Measurements from ENCODE around the gene TPM3. TPM values are rescaled to one million over a fixed set of nuclear protein-coding genes. Genes with fewer than 3 reads are reported as not detected.
"Not testable (repeated sequence)": the region's sequence is repeated elsewhere in the genome, so short reads cannot be mapped to it uniquely, and the experiment has no call there.

Gene TPM3
- total and polyA plus RNA-seq, 7 experiments from 2014 or later = 264 to 718 (median 423) TPM

DNA sequence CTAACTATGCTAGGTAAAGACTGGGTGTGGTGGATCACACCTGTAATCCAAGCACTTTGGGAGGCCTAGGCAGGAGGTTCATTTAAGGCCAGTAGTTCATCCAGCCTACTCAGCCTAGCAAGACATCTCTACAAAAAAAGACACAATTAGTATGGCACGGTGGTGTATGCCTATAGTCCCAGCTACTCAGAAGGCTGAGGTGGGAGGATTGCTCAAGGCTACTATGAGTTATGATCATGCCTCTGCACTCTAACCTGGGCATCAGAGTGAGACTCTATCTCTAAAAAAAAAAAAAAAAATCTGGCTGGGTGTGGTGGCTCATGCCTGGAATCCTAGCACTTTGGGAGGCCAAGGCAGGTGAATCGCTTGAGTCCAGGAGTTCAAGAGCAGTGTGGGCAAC, 58.6 kb downstream of the TPM3 start:
- Mint-ChIP-seq H3K27me3 (no peaks in the 10 kb centered on the region), H3K4me1 (peaks cover 0 to 7% (median 0%) of the 10 kb centered on the region in 7 donors), H3K9me3 (no peaks in the 10 kb centered on the region), H3K36me3 (peaks cover 0 to 1% (median 0%) of the 10 kb centered on the region in 5 donors), H3K4me3 (no peak overlapping the region), H3K27ac (peak overlapping the region in 1 of 9 donors; percentile 28)
- intact Hi-C loops (cut with micrococcal nuclease) = no loop called here
- DNase-seq = no peak
- Histone ChIP-seq H3K4me3 (ENCODE audit: low read length) (no peak overlapping the region), H3K9me3 (ENCODE audit: control insufficient read depth in 2 of 3, low read length in 3 of 3) (no peaks in the 10 kb centered on the region), H3K27me3 (ENCODE audit: control insufficient read depth in 2 of 2, insufficient read depth in 2 of 2, low read length in 2 of 2) (no peaks in the 10 kb centered on the region), H3K27ac (ENCODE audit: low read depth, low read length) (no peak overlapping the region), H3K4me1 (ENCODE audit: control insufficient read depth in 2 of 2, insufficient read depth in 2 of 2, low read length in 2 of 2) (no peaks in the 10 kb centered on the region), H3K36me3 (ENCODE audit: control insufficient read depth in 2 of 3, insufficient read depth in 3 of 3, low read length in 3 of 3) (no peaks in the 10 kb centered on the region)
- ATAC-seq = no peak
- POLR2A ChIA-PET = interaction anchor here (0.6 kb wide), 1 partner anchor 133 kb away, joined by 6 read pairs; no protein-coding TSS in a partner anchor
- CTCF ChIA-PET = interaction anchor here (0.7 kb wide), 1 partner anchor 1642 kb away, joined by 4 read pairs; no protein-coding TSS in a partner anchor

DNA sequence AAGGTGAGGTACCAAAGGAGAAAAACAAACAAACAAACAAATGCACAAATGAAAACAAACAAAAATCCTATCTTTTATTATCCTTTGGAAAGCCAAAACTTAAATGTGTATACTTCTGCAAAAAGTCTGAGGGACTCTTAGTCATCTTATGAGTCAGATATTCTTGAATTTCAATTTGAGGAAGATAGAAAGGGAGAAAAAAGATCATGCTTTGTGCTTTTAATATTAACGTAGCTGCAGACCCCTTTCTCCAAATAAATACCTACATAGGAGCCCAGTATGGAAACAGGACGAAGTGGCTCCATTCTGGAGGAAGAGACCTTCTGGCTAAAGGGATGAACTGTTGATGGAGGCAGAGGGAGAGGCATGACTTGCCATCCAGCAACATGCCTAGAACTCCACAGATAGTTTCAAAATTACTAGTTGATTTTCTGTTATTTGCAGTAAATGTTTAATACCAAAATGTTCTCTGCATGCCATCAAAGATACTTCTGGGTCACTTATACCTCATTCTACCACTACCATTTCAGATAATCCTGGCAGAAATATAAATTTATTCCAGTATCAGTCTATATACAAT, 62.4 kb downstream of the TPM3 start:
- ChIA-PET CTCF (interaction anchor here (0.7 kb wide), 1 partner anchor 1096 kb away, joined by 3 read pairs; no protein-coding TSS in a partner anchor), POLR2A (no interaction called here)
- ATAC-seq (peak; percentile 32), DNase-seq (no peak)
- Histone ChIP-seq H3K9me3 (ENCODE audit: control insufficient read depth in 2 of 3, low read length in 3 of 3) (no peaks in the 10 kb centered on the region), H3K27ac (ENCODE audit: low read depth, low read length) (no peak overlapping the region), H3K27me3 (ENCODE audit: control insufficient read depth in 2 of 2, insufficient read depth in 2 of 2, low read length in 2 of 2) (no peaks in the 10 kb centered on the region), H3K4me3 (ENCODE audit: low read length) (no peak overlapping the region), H3K4me1 (ENCODE audit: control insufficient read depth in 2 of 2, insufficient read depth in 2 of 2, low read length in 2 of 2) (no peaks in the 10 kb centered on the region), H3K36me3 (ENCODE audit: control insufficient read depth in 2 of 3, insufficient read depth in 3 of 3, low read length in 3 of 3) (no peaks in the 10 kb centered on the region)
- H3K27ac Mint-ChIP-seq = no peak overlapping the region
- H3K4me1 Mint-ChIP-seq = peaks cover 0 to 7% (median 0%) of the 10 kb centered on the region in 7 donors
- peaks cover 0 to 1% (median 0%) of the 10 kb centered on the region in 5 donors for H3K36me3 Mint-ChIP-seq
- H3K4me3 Mint-ChIP-seq = no peak overlapping the region
- no peaks in the 10 kb centered on the region for H3K9me3 Mint-ChIP-seq
- H3K27me3 Mint-ChIP-seq = peaks cover 0 to 1% (median 0%) of the 10 kb centered on the region in 5 donors
- intact Hi-C loops (cut with micrococcal nuclease) = no loop called here

DNA sequence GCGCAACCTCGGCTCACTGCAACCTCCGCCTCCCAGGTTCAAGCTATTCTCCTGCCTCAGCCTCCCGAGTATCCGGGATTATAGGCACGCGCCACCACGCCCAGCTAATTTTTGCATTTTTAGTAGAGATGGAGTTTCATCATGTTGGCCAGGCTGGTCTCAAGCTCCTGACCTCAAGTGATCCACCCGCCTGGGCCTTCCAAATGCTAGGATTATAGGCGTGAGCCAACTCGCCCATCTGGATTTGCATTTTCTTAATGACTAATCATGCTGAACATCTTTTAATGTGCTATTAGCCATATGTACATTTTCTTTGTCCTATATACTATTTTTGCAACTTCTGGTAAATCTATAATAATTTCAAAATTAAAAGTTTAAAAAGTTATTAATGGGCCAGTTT, 68.7 kb downstream of the TPM3 start:
- ATAC-seq; H3K9me3 ChIP-seq (ENCODE audit: control insufficient read depth in 2 of 3, low read length in 3 of 3); H3K36me3 ChIP-seq (ENCODE audit: control insufficient read depth in 2 of 3, insufficient read depth in 3 of 3, low read length in 3 of 3); DNase-seq; H3K4me3 Mint-ChIP-seq; H3K27me3 Mint-ChIP-seq; H3K4me1 ChIP-seq (ENCODE audit: control insufficient read depth in 2 of 2, insufficient read depth in 2 of 2, low read length in 2 of 2); H3K27ac Mint-ChIP-seq; POLR2A ChIA-PET; H3K27ac ChIP-seq (ENCODE audit: low read depth, low read length); intact Hi-C loops (cut with micrococcal nuclease); H3K27me3 ChIP-seq (ENCODE audit: control insufficient read depth in 2 of 2, insufficient read depth in 2 of 2, low read length in 2 of 2); H3K4me1 Mint-ChIP-seq; H3K36me3 Mint-ChIP-seq; H3K4me3 ChIP-seq (ENCODE audit: low read length); H3K9me3 Mint-ChIP-seq: not testable (repeated sequence)
- CTCF ChIA-PET = interaction anchor here (0.6 kb wide), 1 partner anchor 311 kb away, joined by 3 read pairs; no protein-coding TSS in a partner anchor

DNA sequence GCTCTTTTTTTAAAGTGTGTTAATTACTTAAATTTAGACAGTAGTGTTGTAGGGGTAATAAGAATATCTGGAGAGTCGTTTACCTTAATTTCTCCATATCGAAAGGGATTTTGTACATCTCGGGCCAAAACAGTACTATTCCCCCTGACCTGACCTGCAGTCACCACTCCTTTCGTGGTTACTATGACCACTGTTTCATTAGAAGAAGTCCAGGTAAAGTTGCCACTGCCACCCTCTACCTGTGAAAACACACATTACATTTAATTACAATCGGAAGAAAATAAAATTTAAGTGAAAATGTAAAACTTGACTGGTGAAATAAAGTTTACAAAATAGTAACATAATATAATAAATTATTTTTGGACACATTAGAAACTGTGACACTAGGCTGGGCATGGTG, 74.3 kb downstream of the TPM3 start:
- no peaks in the 10 kb centered on the region for H3K36me3 ChIP-seq (ENCODE audit: control insufficient read depth in 2 of 3, insufficient read depth in 3 of 3, low read length in 3 of 3)
- CTCF ChIA-PET = no interaction called here
- Mint-ChIP-seq H3K27ac (no peak overlapping the region), H3K4me3 (no peak overlapping the region), H3K9me3 (no peaks in the 10 kb centered on the region), H3K27me3 (peaks cover 0 to 8% (median 0%) of the 10 kb centered on the region in 5 donors), H3K4me1 (peaks cover 4 to 15% (median 11%) of the 10 kb centered on the region in 7 donors), H3K36me3 (peaks cover 0 to 1% (median 0%) of the 10 kb centered on the region in 5 donors)
- ATAC-seq (no peak), DNase-seq (no peak)
- H3K4me3 ChIP-seq (ENCODE audit: low read length) = no peak overlapping the region
- no peaks in the 10 kb centered on the region for H3K27me3 ChIP-seq (ENCODE audit: control insufficient read depth in 2 of 2, insufficient read depth in 2 of 2, low read length in 2 of 2)
- intact Hi-C loops (cut with micrococcal nuclease) = loop anchor here in 1 of 2 donors (5.0 kb wide), 1 partner anchor 40 kb away; the partner anchor contains the start of gene NUP210L
- no peak overlapping the region for H3K27ac ChIP-seq (ENCODE audit: low read depth, low read length)
- H3K4me1 ChIP-seq (ENCODE audit: control insufficient read depth in 2 of 2, insufficient read depth in 2 of 2, low read length in 2 of 2) = peaks cover 0 to 10% of the 10 kb centered on the region in 2 donors
- H3K9me3 ChIP-seq (ENCODE audit: control insufficient read depth in 2 of 3, low read length in 3 of 3) = no peaks in the 10 kb centered on the region
- POLR2A ChIA-PET = interaction anchor here (0.7 kb wide), 1 partner anchor 809 kb away, joined by 3 read pairs; no protein-coding TSS in a partner anchor

DNA sequence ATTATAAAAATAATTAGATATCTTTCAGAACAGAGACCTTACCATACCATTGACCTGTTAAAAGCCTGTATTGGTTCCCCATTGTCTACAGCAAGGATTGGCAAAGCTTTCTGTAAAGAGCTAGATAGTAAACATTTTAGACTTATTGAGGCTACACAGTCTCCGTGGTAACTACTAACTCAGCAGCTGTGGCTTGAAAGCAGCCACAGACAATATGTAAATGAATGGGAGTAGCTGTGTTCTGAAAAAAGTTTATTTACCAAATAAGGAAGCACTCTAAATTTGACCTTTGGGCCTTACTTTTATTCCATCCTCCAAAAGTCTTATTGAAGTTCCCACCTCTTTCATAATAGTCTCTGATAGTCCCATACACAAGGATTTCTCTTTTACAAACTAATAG, 76.7 kb downstream of the TPM3 start:
- peaks cover 0 to 10% of the 10 kb centered on the region in 2 donors for H3K4me1 ChIP-seq (ENCODE audit: control insufficient read depth in 2 of 2, insufficient read depth in 2 of 2, low read length in 2 of 2)
- no peak overlapping the region for H3K4me3 ChIP-seq (ENCODE audit: low read length)
- Mint-ChIP-seq H3K9me3 (no peaks in the 10 kb centered on the region), H3K4me3 (no peak overlapping the region), H3K4me1 (peaks cover 6 to 15% (median 11%) of the 10 kb centered on the region in 7 donors), H3K27me3 (peaks cover 0 to 7% (median 0%) of the 10 kb centered on the region in 5 donors), H3K36me3 (peaks cover 0 to 3% (median 0%) of the 10 kb centered on the region in 5 donors), H3K27ac (peak overlapping the region in 4 of 9 donors; percentile 8 to 83 (median 46))
- ChIA-PET CTCF (no interaction called here), POLR2A (no interaction called here)
- H3K9me3 ChIP-seq (ENCODE audit: control insufficient read depth in 2 of 3, low read length in 3 of 3) = no peaks in the 10 kb centered on the region
- H3K27ac ChIP-seq (ENCODE audit: low read depth, low read length) = no peak overlapping the region
- no peaks in the 10 kb centered on the region for H3K27me3 ChIP-seq (ENCODE audit: control insufficient read depth in 2 of 2, insufficient read depth in 2 of 2, low read length in 2 of 2)
- no peaks in the 10 kb centered on the region for H3K36me3 ChIP-seq (ENCODE audit: control insufficient read depth in 2 of 3, insufficient read depth in 3 of 3, low read length in 3 of 3)
- intact Hi-C loops (cut with micrococcal nuclease) = loop anchor here (2.0 to 5.0 kb wide), 2 partner anchors 42 kb away; partner anchors contain the start of gene NUP210L (in 1 of the 2)
- DNase-seq = peak in 2 of 9 donors; percentile 10 to 12
- ATAC-seq = peak; percentile 75

Small RNA genes within 50 kb of the gene (microRNA-seq; reads per million reads assigned to microRNA genes)
- gene MIR190B (ENCODE audit: borderline microRNAs expressed) = 23.3 reads per million, percentile 34 among the genes with 10 or more reads in this experiment

Other genes starting within 250 kb of the TPM3 start
- 100 to 1,000 TPM; 148 to 223 (median 197) TPM for gene DENND4B, start 245.4 kb downstream of the TPM3 start, total RNA-seq
- 10 to 100 TPM; 12.5 to 27.0 TPM for gene DENND4B, start 245.4 kb downstream of the TPM3 start, polyA plus RNA-seq
- gene CRTC2, start 233.5 kb downstream of the TPM3 start, total RNA-seq = 100 to 1,000 TPM in 4 of 5 experiments, 10 to 100 TPM in 1; 86.1 to 157 (median 119) TPM
- 10 to 100 TPM; 25.2 to 44.8 TPM for gene CRTC2, start 233.5 kb downstream of the TPM3 start, polyA plus RNA-seq
- 10 to 100 TPM; 14.4 to 53.2 (median 18.7) TPM for gene SLC39A1, start 228.6 kb downstream of the TPM3 start, total RNA-seq
- gene SLC39A1, start 228.6 kb downstream of the TPM3 start, polyA plus RNA-seq = 10 to 100 TPM; 27.8 to 37.4 TPM
- 1 to 10 TPM; 4.6 to 8.4 (median 7.0) TPM for gene CREB3L4, start 224.2 kb downstream of the TPM3 start, total RNA-seq
- 1 to 10 TPM; 6.2 to 7.7 TPM for gene CREB3L4, start 224.2 kb downstream of the TPM3 start, polyA plus RNA-seq
- 100 to 1,000 TPM in 3 of 5 experiments, 10 to 100 TPM in 2; 78.4 to 134 (median 104) TPM for gene JTB, start 214.4 kb downstream of the TPM3 start, total RNA-seq
- 100 to 1,000 TPM; 294 to 319 TPM for gene JTB, start 214.4 kb downstream of the TPM3 start, polyA plus RNA-seq
- 1 to 10 TPM in 2 of 5 experiments, under 1 TPM in 2, not detected in 1; 0.45 to 2.2 (median 1.4) TPM for gene RAB13, start 205.8 kb downstream of the TPM3 start, total RNA-seq
- not detected for gene RAB13, start 205.8 kb downstream of the TPM3 start, polyA plus RNA-seq
- gene RPS27, start 201.3 kb downstream of the TPM3 start, total RNA-seq = 1,000 to 10,000 TPM; 2,313 to 8,530 (median 5,699) TPM
- gene RPS27, start 201.3 kb downstream of the TPM3 start, polyA plus RNA-seq = over 10,000 TPM; 24,536 to 29,571 TPM
- under 1 TPM in 4 of 5 experiments, not detected in 1; 0.11 to 0.16 (median 0.15) TPM for gene NUP210L, start 37.0 kb downstream of the TPM3 start, total RNA-seq
- not detected for gene NUP210L, start 37.0 kb downstream of the TPM3 start, polyA plus RNA-seq
- not detected for gene CFAP141, start 14.2 kb upstream of the TPM3 start, total RNA-seq
- gene CFAP141, start 14.2 kb upstream of the TPM3 start, polyA plus RNA-seq = not detected
- 100 to 1,000 TPM; 183 to 235 (median 189) TPM for gene UBAP2L, start 28.9 kb upstream of the TPM3 start, total RNA-seq
- gene UBAP2L, start 28.9 kb upstream of the TPM3 start, polyA plus RNA-seq = 10 to 100 TPM; 49.4 to 79.0 TPM
- 100 to 1,000 TPM in 3 of 5 experiments, 10 to 100 TPM in 2; 71.9 to 111 (median 104) TPM for gene HAX1, start 80.5 kb upstream of the TPM3 start, total RNA-seq
- 100 to 1,000 TPM; 198 to 201 TPM for gene HAX1, start 80.5 kb upstream of the TPM3 start, polyA plus RNA-seq
- under 1 TPM in 1 of 5 experiments, not detected in 4; 0.59 TPM for gene AQP10, start 129.0 kb upstream of the TPM3 start, total RNA-seq
- gene AQP10, start 129.0 kb upstream of the TPM3 start, polyA plus RNA-seq = not detected
- gene ATP8B2, start 133.4 kb upstream of the TPM3 start, total RNA-seq = 100 to 1,000 TPM; 105 to 130 (median 117) TPM
- gene ATP8B2, start 133.4 kb upstream of the TPM3 start, polyA plus RNA-seq = 10 to 100 TPM; 49.2 to 89.4 TPM
- 10 to 100 TPM in 4 of 5 experiments, 1 to 10 TPM in 1; 5.2 to 91.6 (median 85.6) TPM for gene IL6R, start 213.2 kb upstream of the TPM3 start, total RNA-seq
- 10 to 100 TPM; 55.1 to 66.3 TPM for gene IL6R, start 213.2 kb upstream of the TPM3 start, polyA plus RNA-seq

All from naive thymus-derived CD4-positive, alpha-beta T cell (primary cell).